SK-N-MC (cell line): ENCODE results near the gene IL1RAPL1.

Experiments
- EZH2 ChIP-seq: fragments of 200-600 bp; sonication (generic); IDR thresholded peaks from one replicate; pipeline ENCODE4 v1.6.1; 2017; ENCODE audit warnings: antibody characterized with exemption
- POLR2AphosphoS5 ChIP-seq: IDR thresholded peaks from 2 replicates; pipeline ENCODE4 v1.6.1; 2012; ENCODE audit warnings: mild to moderate bottlenecking, low read depth, low read length, borderline replicate concordance

- TF ChIP-seq POLR2AphosphoS5 = no peak
- no peak for TF ChIP-seq EZH2
Measured at GRCh38 chrX:28850955-28851354, 263.7 kb downstream of the IL1RAPL1 start.
